ENCODE measurements around the gene SDCCAG8.
A peak's percentile ranks its signal among the peaks of the same experiment; 100 is the strongest.

SDCCAG8 gene

DNA sequence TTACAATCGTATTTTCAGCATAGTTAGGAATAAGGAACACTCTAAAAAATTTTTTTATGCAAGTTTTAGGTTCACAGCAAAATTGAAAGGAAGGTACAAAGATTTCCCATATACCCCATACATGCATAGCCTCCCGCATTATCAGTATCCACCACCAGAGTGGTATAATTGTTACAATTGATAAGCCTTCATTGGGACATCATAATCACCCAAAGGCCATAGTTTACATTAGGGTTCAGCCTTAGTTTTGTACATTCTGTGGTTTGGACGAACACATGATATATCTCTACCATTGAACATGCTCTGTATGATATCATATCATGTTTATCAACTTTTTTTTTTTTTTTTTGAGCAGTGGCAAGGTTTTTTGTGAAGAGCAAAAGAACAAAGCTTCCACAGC is 180.0 kb downstream of the SDCCAG8 start:
- DNase-seq (ENCODE audit: low read depth), result no peak
- H3K4me3 ChIP-seq (ENCODE audit: low read depth, low read length), result no peak overlapping the region

DNA sequence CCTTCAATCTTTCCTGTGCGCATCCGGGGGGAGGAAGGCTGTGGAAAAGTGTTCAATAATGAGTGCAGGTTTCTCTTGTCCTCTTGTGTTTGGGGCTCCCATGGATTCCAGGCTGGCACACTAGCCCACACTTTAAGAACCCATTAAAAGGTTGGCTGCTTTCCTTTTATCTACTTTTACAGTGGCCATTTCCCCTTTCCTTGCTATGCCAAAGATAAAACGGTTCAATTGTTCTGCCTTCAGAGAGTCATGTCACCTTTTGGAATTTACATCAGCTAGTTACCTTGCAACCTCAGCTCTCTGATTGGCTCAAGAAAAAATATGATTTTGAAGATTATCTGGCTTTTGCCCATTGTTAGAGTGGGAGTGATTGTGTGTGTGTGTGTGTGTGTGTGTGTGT is 182.3 kb downstream of the SDCCAG8 start:
- DNase-seq (ENCODE audit: low read depth), result no peak
- H3K4me3 ChIP-seq (ENCODE audit: low read depth, low read length), result no peak overlapping the region

DNA sequence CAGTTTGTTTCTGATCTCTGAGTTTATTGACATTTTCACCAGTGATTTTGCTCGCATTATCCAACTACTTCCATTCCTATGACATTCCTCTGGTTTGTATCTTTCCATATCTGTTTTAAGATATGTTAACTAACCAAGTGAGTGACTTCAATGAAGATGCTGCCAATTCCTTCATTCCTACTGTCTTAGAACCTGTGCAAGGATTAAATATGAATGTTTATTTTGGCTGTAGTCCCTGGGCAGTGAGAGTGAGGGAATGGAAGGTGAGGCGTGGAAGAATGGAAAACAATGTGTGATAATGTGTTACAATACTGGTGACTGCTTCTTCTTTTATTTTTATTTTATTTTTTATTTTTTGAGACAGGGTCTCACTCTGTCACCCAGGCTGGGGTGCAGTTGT is 183.0 kb downstream of the SDCCAG8 start:
- no peak for DNase-seq (ENCODE audit: low read depth)

DNA sequence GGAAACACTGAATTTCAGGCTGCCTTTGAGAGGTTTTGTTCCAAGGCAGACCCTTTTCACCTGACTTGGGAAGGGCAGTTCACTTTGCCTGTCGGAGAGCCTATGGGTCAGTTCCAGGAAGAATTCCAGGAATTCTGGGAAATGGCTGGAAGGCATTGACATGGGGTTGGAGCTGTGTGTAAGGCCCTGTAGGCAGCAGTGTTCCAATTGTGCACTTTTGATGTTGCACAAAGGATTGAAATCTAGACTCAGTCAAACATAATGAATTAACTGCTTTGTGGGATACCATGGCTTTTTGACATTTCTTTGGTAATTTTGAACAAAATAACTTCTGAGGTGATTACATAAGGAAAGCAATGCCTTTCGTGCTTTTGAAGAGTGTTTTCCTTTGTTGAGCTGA is 184.6 kb downstream of the SDCCAG8 start:
- H3K4me3 ChIP-seq (ENCODE audit: low read depth, low read length), result no peak overlapping the region
- DNase-seq (ENCODE audit: low read depth), result no peak

More for the DNA sequence above, 183.0 kb downstream of the SDCCAG8 start:
- H3K4me3 ChIP-seq (ENCODE audit: low read depth, low read length), result no peak overlapping the region

DNA sequence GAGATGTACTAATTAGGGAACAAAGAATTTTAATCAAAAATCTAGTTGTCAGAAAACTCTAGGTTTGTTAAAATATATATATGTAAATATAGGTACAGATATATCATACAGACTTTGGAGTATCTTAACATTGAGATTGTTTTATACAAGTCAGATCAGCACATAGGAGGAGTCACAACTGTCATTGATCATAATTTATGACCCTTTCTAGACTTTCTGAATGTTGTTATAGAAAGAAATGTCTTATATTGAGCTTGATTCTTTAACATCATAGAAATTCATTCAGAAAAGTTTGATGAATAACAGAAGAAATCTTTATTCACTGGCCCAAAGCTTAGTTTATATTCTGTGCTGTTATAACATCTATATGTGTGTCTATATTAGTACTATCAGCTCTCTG is 185.8 kb downstream of the SDCCAG8 start:
- no peak overlapping the region for H3K4me3 ChIP-seq (ENCODE audit: low read depth, low read length)
- DNase-seq (ENCODE audit: low read depth), result no peak

DNA sequence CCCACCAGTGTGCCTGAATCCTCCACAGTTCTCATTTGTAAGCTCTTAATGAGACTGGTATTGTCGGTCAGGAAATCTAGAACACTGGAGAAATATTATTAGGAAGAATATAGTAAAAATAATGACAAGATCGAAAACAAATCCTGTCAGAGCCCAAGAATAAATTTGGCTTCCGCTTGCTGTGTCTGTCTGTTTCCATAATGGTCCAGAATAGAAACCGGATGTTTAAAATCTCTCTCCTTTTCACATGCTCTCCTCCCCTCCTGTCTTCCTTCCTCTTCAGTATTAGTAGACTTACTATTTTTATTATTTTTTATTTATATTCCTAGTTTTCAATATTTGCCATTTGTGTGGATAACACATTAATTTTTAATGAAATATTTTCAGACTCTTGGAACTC is 187.7 kb downstream of the SDCCAG8 start:
- DNase-seq (ENCODE audit: low read depth), result no peak

DNA sequence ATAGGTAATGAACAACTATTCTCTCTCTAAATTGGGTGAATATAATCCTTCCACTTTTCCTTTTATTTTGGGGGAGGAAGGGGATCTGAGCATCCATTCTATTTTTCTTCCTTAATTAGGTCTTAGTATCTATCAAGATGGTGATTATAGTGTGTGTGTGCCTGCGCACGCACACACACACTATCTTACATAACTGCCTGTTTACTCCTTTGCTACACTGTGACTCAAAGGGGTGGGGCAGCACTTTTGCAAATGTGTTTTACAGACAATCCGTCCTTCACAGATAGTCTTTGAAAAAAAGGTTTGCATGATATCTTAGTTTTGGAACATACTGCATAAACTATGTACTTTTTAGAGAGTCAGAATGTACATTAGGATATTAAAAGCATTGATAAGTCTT is 191.5 kb downstream of the SDCCAG8 start:
- H3K4me3 ChIP-seq (ENCODE audit: low read depth, low read length), result no peak overlapping the region
- peak; percentile 44 for DNase-seq (ENCODE audit: low read depth)

More for the DNA sequence above, 187.7 kb downstream of the SDCCAG8 start:
- H3K4me3 ChIP-seq (ENCODE audit: low read depth, low read length), result no peak overlapping the region

DNA sequence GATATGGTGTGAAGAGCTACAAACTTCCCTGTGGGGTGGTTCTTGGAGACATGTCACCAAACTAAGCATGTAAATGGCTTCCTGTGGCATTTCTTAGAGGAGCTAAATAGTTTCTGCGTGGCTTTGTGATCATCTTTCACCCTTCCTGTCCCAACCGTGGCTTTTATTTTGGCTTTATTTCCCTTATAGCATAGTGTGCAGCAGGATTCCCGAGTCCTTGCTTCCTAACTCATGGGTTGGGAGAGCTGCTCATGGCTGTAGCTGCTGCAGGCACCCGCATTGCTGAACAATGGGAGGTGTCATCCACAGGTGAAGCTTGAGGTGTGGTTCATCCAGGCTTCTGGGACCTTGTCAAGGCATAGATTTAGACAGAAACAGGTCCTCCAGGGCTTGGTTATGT is 192.0 kb downstream of the SDCCAG8 start:
- no peak for DNase-seq (ENCODE audit: low read depth)
- no peak overlapping the region for H3K4me3 ChIP-seq (ENCODE audit: low read depth, low read length)

DNA sequence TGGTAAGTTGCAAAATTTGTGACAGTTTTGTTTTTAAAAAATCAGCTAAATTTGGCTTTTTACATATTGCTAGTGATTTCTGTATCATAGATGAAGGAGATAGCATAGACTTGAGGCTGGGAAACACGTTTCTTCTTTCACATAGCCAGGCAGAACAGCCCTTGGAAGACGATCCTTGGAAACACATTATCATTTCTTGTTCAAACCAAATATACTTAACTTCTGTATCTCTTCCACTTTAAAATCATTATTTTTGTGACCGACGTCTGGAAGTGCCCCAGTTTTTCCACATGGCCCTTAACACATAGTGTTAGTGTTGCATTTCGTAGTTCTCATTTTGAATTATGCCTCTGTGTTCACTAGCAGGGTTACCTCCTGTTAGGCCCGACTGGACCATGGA is 193.5 kb downstream of the SDCCAG8 start:
- DNase-seq (ENCODE audit: low read depth), result no peak
- no peak overlapping the region for H3K4me3 ChIP-seq (ENCODE audit: low read depth, low read length)

DNA sequence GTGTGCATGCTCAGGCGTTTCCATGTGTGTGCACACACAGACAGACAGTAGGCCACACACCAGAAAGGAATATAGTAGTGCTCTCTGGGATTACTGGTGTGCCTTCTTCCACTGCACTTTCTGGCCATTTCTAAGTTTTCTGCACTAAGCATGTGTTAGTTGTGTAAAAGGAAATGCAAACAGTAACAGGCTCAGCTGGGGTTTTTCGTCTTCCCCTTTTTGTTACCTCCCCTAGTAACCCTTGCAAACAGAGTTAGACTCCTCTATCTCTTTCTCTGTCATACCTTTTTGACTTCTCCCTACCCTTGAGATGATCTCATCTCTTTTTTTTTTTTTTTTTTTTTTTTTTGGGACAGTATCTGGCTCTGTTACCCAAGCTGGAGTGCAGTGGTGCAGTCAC is 196.3 kb downstream of the SDCCAG8 start:
- no peak overlapping the region for H3K4me3 ChIP-seq (ENCODE audit: low read depth, low read length)
- no peak for DNase-seq (ENCODE audit: low read depth)

DNA sequence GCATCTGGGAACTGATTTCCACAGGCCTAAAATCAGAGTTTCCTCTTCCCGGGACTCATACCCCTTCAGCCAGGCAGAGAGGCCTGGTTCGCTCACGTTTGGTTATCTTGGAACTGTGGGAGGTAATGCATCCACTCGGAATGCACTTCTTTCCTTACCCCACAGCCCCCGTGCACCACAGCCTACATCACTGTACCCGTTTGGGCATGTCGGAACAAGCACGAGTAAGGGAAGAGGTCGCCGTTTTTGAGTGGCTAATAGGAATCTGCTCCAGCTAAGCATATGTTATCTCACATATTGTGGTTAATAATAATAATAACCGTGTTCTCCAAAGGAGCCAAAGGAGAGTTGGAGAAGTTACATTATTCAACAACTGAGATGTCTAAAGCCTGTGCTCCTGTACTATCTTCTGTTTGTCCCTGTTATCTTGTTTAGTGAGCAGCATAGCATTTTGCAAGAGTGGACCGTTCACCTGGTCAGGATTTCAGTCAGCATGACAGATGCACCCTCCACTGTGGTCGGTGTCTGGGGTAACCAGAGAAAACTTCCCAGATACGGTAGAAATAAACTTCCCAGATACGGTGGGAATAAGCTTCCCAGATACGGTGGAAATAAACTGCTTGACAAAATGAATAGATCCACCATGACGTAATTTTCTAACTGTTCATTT is 198.6 kb downstream of the SDCCAG8 start:
- H3K4me3 ChIP-seq (ENCODE audit: low read depth, low read length), result no peak overlapping the region

DNA sequence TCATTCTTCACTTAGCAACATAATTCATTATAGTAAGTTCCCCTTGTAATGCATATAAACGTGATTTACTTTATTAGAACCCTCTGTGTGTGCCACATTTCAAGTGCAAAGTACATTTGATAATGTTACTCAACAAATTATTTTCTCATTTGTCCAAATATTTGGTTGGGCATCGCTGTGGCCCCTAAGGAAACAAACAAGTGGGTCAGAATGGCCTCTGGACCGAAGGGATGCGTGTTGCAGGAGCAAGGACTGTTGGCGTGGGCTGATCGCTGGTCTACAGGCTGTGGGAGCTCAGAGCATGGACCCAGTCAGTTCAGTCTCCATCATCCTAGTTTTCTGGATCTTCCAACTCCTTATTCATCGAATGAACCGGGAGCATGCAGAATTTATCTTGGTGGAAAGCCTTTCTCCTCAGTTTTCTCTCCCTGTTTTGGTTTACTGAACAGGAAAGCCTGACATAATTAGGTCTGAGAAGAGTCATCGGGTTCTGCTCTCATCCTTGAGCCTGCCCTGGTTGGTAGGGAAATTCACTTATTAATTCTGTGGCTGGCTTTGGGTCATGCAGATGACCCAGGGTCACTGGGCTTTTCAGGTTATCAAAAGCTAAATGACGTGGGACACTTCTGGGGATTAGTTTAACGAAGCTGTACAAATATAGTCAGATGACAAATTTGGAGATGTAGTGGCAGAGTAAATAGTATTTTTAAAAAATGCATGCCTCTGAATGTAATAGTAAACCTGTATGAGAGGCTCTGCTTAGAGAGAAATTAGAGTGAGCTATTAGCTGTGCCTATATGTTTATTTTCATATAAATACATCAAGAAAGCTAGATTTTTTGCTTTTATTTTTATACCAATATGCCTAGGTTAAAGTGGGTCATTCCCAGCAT is 200.2 kb downstream of the SDCCAG8 start:
- no peak for DNase-seq (ENCODE audit: low read depth)
- H3K4me3 ChIP-seq (ENCODE audit: low read depth, low read length), result no peak overlapping the region

More for the DNA sequence above, 198.6 kb downstream of the SDCCAG8 start:
- no peak for DNase-seq (ENCODE audit: low read depth)

DNA sequence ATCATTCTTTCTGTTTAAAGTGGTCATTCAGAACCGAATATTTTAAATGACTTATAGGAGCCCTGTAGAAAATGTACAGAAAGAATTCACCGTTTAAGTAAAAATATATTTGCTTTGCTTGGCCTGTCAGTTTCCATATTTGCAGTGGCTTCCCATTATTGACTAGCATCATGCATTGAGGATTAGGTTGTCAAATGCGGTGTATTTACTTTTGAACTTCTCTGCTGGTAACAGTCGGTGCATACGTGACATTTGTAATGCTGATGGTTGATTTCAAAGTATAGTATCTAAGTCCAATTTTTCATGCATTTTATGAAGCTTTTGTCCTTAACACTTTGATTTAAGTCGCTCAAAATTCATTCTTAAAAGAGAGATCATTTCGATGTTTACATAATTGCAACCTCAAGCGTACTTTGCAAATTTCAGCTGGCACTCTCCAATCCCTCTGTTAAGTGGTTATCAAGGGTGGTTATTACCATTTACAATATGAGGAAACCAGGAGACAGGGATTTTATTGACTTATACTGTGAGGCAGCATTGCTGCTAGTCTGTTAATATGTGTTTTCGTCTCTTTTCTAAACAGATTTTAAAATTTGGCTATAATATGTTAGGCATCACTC is 201.6 kb downstream of the SDCCAG8 start:
- DNase-seq (ENCODE audit: low read depth), result no peak
- H3K4me3 ChIP-seq (ENCODE audit: low read depth, low read length), result no peak overlapping the region

DNA sequence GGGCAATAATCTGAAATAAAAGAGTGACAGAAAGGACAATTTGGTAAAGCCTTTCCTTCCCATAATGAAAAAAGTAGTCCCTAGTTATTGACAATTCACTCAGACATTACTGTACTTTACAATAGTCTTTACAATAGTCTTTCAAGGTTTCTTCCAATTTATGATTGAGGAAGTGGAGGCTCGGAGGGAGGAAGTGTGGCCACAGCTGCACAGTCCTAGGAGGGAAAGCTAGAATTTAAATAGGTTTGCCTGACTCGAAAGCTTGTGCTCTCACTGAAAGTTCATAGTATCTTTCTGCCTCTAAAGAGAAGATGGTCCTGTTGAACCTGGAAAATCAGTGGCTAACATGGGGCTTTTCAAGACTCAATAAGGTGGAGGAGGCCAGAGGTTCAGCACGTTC is 203.2 kb downstream of the SDCCAG8 start:
- DNase-seq (ENCODE audit: low read depth), result no peak
- H3K4me3 ChIP-seq (ENCODE audit: low read depth, low read length), result no peak overlapping the region

DNA sequence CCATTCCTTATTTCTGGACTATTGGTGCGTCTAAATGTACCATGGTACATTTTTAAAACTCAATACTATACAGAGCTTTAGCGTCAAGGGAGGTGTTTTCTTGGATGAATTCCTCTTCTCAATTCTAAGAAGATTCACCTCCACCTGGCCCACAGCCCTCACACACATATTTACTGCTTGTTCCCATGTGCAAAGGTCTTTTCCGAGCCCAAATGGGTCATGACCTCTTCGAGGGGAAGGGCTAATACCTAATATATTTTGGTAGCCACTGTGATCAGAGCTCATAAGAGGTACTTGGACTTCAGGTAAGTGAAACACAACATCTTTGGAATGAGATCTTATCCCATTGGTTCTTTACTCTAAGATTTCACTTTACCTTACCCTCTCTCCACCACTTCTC is 205.9 kb downstream of the SDCCAG8 start:
- no peak for DNase-seq (ENCODE audit: low read depth)
- no peak overlapping the region for H3K4me3 ChIP-seq (ENCODE audit: low read depth, low read length)

DNA sequence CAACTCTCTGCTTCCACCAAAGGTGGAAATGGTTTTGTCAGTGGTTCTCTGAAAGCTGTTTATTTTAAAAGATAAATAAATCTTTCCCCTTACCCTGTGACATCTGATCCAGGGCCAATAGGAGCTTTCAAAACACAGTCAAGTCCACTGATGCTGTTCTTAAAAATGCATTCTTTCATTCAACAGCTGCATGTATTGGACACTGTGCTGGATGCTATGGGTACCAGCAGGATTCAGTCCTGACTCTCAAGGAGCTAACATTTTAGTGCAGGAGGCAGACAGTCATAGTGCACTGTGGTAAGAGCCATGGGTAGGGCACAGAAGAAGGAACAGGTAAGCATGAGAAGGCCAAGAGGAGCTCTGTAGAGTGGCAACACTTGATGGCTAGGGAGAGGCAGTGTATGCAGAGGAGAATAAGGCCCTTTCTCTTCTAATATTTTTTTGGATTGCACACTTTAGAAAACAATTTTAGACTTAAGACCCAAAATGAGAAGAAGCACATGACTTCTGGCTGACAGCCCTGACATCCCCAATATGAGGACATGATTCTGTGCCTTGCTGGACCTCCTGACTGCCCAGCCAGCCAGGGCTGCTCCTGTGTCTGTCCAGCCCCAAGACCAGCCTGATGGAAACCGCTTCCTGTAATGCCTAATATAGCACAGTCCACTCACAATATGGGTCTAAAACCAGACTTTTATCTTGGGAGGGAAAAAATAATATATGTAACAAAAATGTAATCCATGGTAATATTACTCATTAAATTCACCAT is 207.3 kb downstream of the SDCCAG8 start:
- no peak for DNase-seq (ENCODE audit: low read depth)
- H3K4me3 ChIP-seq (ENCODE audit: low read depth, low read length), result no peak overlapping the region

DNA sequence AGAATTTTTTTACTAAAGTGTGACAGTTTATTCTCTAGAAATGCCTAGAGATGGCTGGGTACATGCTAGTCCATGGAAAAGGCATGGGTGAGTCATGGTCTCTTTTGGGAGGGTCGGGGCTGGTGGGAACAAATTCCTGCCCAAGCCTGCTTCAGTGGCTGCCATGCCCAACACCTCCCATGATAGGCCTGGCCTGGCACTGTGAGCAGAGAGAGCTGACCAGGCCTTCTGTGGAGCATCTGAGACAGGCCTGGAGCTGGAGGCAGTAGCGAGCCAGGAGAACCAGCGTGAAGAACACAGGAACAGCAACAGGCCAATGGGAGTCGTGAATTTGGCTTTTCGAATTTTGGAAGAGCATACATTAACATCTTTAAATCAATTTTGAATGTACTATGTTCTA is 209.2 kb downstream of the SDCCAG8 start:
- no peak for DNase-seq (ENCODE audit: low read depth)
- H3K4me3 ChIP-seq (ENCODE audit: low read depth, low read length), result no peak overlapping the region

DNA sequence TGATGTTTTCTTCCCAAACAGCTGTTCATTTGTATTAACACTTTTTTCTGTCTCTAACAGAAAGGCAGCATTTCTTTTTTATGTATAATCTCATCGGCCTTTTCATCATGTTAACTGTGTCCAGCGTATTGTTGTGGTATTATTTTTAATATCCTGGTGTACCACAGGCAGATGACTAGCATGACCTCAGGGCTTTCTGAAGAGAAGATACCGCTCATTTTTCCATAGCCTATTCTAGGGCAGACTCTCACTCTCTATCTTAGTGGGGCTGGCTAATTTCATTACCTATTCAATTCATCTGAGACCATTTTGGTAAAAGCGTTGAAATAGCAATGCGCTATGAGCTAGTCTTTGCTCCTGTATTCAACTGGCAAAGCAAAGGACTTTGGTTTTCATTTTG is 209.9 kb downstream of the SDCCAG8 start:
- no peak for DNase-seq (ENCODE audit: low read depth)
- no peak overlapping the region for H3K4me3 ChIP-seq (ENCODE audit: low read depth, low read length)

DNA sequence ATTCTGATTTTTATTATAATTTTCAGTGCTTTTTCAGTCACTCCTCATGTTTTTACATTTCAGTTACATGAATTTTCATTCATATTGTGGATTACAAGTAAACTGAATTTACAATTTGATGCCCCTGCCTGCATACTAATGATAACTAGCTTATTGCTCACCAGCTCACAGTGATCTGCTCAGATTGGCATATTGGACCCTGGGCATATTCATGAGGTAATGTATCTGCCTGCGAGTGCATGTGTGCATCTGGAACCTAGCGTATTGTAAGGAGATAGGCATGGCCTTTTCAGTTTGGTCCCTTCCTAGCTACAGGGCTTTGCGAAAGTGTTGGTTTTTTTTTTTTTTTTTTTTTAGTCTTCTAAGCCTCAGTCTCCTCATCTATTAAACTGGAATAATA is 213.7 kb downstream of the SDCCAG8 start:
- no peak overlapping the region for H3K4me3 ChIP-seq (ENCODE audit: low read depth, low read length)
- no peak for DNase-seq (ENCODE audit: low read depth)

DNA sequence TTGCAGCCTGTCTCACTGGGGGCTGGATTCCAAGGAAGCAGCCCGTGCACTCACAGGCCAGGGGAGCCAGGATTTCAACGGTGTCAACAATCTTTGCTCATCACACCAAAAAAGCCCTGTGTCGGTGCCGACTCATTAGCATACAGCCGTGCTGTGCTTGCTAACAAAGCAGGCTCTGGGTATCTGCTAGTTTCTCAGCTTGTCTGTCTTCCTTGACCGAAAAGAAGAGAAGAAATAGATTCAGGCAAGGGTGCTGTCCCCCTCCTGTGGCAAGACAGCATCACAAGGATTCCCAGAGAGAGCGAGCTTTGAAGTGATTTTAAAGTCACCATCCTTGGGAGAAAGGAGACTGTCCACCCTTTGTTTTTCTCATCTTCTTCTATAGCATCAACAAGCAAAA is 214.7 kb downstream of the SDCCAG8 start:
- no peak overlapping the region for H3K4me3 ChIP-seq (ENCODE audit: low read depth, low read length)
- no peak for DNase-seq (ENCODE audit: low read depth)

Data from skeletal muscle cell (primary cell).